Non-pigmented ciliary epithelial cell (primary cell): ENCODE measurements around the gene ZNF845.
"Not testable (repeated sequence)": the region's sequence is repeated elsewhere in the genome, so short reads cannot be mapped to it uniquely, and the experiment has no call there.

ENCODE experiments used
- DNase-seq: peaks from one replicate; pipeline ENCODE4 v3.0.0-alpha.2; 2010; ENCODE audit warnings: low read depth

The ZNF845 gene

GRCh38 chr19:53333463-53334449 is at the start of gene ZNF845:
ZNF845 (plus strand) TSS chr19:53333749; CDS start chr19:53341308, 7,559 bp downstream.
- peak; percentile 79 for DNase-seq

GRCh38 chr19:53285087-53285486 is 48.5 kb upstream of the ZNF845 start:
- no peak for DNase-seq

GRCh38 chr19:53290758-53291549 is 42.6 kb upstream of the ZNF845 start:
- DNase-seq: no peak

GRCh38 chr19:53294786-53295441 is 38.6 kb upstream of the ZNF845 start:
- DNase-seq: no peak

GRCh38 chr19:53301341-53301740 is 32.2 kb upstream of the ZNF845 start:
- DNase-seq: not testable (repeated sequence)

- no peak for DNase-seq
These were observed 25.2 kb upstream of the ZNF845 start for GRCh38 chr19:53308339-53308811.

- DNase-seq: no peak
These were observed 22.5 kb upstream of the ZNF845 start for GRCh38 chr19:53311044-53311443.

- DNase-seq: no peak
These were observed 21.7 kb upstream of the ZNF845 start for GRCh38 chr19:53311897-53312296.

GRCh38 chr19:53328967-53329366 is 4.6 kb upstream of the ZNF845 start:
- DNase-seq: no peak

- DNase-seq: no peak
These were observed 1.1 kb upstream of the ZNF845 start for GRCh38 chr19:53332484-53332883.

- no peak for DNase-seq
These were observed 485 bp upstream of the ZNF845 start for GRCh38 chr19:53333066-53333462.

GRCh38 chr19:53344403-53344802 is 10.9 kb downstream of the ZNF845 start:
- not testable (repeated sequence) for DNase-seq

GRCh38 chr19:53355739-53356138 is 22.2 kb downstream of the ZNF845 start:
- DNase-seq: no peak

GRCh38 chr19:53357821-53358581 is 24.5 kb downstream of the ZNF845 start:
- DNase-seq: no peak

- DNase-seq: not testable (repeated sequence)
These were observed 26.5 kb downstream of the ZNF845 start for GRCh38 chr19:53360056-53360455.

GRCh38 chr19:53365134-53365898 is 31.8 kb downstream of the ZNF845 start, which contains the start of gene ZNF525:
ZNF525 (plus strand) TSS chr19:53365705; CDS start chr19:53372282, 6,577 bp downstream.
- DNase-seq: no peak

- DNase-seq: no peak
These were observed 32.4 kb downstream of the ZNF845 start for GRCh38 chr19:53365899-53366493.

GRCh38 chr19:53372196-53372595 is 38.6 kb downstream of the ZNF845 start:
- DNase-seq: no peak

GRCh38 chr19:53374288-53374687 is 40.7 kb downstream of the ZNF845 start:
- DNase-seq: no peak

- DNase-seq: no peak
These were observed 41.2 kb downstream of the ZNF845 start for GRCh38 chr19:53374743-53375142.
